OCI-LY7 (cell line): ENCODE results near the gene EMSY.

ENCODE experiments used
- EZH2phosphoT487 ChIP-seq: fragments of 200-600 bp; sonication (generic); IDR thresholded peaks from 2 replicates; pipeline ENCODE4 v1.6.1; 2018; ENCODE audit warnings: low read depth, borderline replicate concordance, mild to moderate bottlenecking, mixed run types, antibody characterized with exemption, low read length, moderate library complexity, mixed read lengths
- TF ChIP-seq, protein P1 (sequence below): fragments of 200-600 bp; sonication (generic); conservative IDR thresholded peaks from 2 replicates; pipeline ENCODE4 v1.5.1; 2014; ENCODE audit warnings: mild to moderate bottlenecking, antibody characterized with exemption, low read length, moderate library complexity, mixed read lengths

DNA sequence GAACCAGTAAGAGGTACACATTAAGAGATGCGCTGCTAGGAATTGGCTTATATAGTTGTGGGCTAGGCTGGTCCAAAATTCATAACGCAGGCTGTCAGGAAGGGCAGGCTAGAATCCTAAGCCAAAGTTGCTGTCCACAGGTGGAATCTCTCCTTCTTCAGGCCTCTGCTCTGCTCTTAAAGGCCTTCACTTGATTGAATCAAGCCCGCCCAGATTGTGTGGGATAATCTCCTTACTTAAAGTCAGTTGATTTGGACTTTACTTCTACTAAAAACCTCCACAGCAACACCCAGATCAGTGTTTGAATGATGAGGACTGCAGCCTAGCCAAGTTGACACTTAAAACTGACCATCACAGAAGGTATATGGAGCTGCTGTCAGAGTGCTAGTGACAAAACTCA, 156.9 kb downstream of the EMSY start:
- TF ChIP-seq, protein P1, sequence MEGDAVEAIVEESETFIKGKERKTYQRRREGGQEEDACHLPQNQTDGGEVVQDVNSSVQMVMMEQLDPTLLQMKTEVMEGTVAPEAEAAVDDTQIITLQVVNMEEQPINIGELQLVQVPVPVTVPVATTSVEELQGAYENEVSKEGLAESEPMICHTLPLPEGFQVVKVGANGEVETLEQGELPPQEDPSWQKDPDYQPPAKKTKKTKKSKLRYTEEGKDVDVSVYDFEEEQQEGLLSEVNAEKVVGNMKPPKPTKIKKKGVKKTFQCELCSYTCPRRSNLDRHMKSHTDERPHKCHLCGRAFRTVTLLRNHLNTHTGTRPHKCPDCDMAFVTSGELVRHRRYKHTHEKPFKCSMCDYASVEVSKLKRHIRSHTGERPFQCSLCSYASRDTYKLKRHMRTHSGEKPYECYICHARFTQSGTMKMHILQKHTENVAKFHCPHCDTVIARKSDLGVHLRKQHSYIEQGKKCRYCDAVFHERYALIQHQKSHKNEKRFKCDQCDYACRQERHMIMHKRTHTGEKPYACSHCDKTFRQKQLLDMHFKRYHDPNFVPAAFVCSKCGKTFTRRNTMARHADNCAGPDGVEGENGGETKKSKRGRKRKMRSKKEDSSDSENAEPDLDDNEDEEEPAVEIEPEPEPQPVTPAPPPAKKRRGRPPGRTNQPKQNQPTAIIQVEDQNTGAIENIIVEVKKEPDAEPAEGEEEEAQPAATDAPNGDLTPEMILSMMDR: no peak
- TF ChIP-seq EZH2phosphoT487: no peak
